Activated gamma-delta T cell treated with Interleukin-2 at 50 U/mL for 16 hours (primary cell): ENCODE results near the gene GIPR.
A peak's percentile ranks its signal among the peaks of the same experiment; 100 is the strongest.
"Not testable (repeated sequence)": the region's sequence is repeated elsewhere in the genome, so short reads cannot be mapped to it uniquely, and the experiment has no call there.

Source experiments
- DNase-seq: peaks from one replicate; pipeline ENCODE4 v3.0.0-alpha.2; 2020

Gene GIPR

DNA sequence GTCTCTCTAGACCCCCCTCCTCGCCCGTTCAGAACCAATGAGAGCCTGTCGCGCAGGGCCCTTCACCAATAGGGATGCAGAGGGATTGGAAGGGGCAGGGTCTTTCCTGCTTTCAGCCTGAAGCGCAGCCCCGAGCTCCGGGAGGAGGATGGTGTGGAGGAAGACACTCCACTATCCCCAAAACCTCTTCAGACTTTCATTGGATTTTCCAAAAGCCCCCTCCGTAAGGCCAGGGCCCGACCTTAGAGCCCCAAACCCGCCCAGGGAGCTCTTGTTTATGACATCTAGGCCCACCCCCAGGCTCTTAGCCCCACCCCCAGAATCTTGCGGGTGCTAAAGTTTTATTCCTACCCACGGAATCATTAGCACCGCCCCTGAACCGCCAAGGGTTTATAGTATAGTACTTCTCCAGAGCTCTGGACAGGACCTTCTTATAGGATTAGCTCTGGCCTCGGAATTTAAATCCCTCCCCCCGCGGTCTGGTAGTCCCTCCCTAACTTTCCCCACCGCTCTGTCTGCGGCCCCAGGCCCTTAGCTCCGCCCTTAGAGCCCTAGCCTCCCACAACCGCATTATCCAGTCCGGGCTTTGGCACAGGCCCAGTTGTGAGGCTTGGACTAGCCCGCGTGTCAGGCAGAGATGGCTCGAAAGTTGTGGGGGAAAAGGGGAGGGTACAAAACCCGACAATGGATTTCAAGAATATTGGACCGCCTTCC lies 22.2 kb upstream of the GIPR start:
- DNase-seq: peak; percentile 62

DNA sequence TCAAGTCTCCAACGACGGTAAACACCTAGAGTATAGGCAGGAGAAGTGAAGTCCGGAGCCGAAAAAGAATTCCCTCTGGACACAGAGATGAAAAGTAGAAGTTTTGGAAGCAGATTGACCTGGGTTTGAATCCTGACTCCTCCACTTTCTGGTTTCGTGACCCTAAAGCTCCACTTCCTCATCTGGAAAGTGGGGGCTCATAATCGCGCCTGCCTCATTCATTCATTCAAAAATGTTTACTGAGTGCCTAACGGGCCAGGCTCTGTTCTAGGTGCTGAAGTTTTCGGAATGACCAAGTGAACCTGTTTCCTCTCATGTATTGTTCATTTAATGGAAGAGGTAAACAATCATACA lies 21.7 kb upstream of the GIPR start:
- DNase-seq: no peak

DNA sequence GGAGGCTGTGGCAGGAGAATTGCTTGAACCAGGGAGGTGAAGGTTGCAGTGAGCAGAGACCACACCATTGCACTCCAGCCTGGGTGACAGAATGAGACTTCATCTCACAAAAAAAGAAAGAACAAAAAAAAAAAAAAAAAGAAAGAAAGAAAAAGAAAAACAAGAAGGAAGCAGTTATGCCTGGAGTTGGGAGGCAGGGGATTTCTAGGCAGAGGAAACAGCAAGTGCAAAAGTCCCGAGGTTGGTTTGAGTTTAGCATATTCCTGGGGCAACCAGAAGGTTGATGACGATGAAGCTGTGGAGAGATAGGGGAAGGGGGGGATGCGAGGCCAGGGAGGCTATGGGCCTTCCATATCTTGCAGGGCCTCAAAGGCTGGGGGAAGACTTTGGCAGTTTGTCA lies 17.3 kb upstream of the GIPR start:
- DNase-seq: no peak

DNA sequence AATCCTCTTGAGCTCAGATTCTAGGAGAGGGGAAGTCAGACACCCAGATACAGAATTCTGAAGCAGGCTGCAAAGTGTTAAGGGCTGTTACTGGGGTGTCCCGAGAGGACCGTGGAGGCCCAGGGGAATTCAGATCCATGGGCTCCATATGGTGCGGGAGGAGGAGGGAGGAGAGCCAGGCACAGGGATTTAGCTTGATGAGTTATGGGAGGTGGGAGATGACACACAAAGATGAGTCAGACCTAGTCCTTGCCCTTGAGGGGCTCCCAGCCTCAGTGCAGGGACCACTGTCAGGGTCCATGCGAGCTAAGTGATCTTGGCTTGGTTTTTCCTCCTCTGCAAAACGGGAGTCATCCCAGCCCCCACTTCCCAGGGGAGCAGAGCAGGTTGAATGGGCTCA lies 14.4 kb upstream of the GIPR start:
- no peak for DNase-seq

DNA sequence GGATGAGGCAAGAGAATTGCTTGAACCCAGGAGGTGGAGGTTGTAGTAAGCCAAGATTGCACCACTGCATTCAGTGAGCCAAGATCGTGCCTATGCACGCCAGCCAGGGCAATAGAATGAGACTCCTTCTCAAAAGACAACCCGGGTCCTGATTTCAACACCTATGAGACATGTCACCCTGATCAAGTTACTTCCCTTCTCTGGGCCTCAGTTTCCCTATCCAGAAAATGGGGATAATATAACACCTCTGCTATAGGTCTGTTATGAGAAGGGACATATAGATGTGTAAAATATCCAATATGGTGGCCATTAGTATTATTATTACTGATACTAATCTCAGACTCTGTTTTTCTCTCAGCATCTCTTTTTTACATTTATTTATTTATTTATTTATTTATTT lies 12.9 kb upstream of the GIPR start:
- DNase-seq: no peak

DNA sequence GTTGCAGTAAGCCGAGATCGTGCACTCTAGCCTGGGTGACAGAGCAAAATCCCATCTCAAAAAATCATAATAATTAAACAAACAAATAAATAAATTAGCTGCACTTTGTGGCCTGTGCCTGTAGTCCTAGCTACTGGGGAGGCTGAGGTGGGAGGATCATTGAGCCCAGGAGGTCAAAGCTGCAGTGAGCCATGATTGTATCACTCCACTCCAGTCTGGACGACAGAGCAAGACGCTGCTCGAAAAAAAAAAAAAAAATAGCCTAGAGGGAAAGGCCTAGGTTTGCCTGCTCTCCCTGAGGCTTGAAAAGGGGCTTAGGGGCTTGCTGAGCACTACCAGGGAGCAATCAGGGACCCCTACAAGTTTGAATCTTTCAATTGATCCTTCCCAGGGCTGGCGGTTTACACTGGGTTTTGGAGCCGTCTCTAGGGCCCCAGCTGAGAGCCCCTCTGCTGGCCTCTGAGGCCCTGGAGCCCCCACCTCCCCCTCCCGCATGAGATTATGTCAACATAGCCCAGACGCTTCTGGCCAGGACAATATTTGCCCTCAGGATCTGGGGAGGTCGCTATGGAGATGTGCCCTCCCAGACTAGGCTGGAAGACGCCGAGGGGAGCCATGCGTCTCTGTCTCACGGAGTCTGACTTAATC lies 10.4 kb upstream of the GIPR start:
- DNase-seq: no peak

DNA sequence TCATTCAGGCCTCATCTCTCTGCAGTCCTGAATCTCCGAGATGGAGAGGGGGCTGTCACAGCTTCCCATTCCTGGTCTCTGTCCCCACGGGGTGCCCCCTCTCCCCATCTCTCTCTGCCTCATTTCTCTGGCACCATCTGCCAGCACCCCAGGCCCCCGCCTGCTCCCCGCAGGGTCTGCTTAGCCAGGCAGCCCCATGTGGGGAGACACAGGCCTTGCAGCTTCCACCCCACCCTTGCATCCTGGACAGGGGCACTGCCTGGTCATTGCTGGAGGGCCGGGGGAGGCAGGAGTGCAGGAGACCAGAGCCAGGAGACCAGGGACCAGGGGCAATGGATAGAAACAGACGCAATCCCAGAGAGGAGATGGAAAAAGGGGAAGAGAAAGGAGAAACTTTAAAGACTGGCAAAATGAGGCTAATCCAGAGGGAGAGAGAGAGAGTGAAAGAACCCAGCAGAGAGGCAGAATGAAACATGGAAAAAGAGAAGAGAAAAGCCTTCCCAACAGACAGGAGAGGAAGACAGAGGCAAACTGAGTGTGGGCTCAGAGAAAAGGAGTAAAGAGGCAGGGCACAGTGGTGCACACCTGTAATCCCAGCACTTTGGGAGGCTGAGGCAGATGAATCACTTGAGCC lies 8.8 kb upstream of the GIPR start:
- DNase-seq: no peak

DNA sequence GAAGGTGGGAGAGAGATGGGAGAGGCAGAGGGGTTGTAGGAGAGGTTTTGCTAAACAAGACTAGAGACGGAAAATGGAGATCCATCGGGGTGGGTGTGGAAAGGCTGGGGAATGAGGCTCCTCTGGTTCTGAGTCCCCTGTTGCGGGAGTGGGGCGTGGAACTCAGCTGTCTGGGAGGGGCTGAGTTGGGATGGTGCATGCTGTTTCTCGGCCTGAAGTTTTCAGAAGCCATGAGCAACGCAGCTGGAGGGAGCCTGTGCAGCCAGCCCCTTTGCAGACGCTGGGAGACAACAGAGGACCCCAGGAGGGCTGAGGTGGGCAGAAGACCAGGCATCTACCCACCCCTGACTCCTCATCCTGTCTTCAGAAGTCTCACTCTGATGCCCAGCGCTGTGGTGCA lies 7.4 kb upstream of the GIPR start:
- no peak for DNase-seq

DNA sequence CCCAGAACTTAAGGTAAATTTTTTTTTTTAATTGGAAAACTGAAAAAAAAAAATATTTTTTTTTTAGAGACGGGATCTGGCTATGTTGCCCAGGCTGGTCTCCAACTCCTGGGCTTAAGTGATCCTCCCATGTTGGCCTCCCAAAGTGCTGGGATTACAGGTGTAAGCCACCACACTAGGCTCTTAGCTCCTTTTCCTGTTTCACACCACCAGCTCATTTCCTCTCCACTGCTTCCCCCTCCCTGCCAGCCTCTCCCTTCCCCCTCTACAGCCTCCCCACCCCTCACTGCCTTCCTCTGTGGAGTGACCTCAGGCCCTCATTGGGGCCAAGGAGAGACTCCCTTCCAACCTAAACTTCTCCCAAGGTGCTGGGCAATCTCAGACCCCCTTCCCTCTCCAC lies 4.2 kb upstream of the GIPR start:
- DNase-seq: no peak

DNA sequence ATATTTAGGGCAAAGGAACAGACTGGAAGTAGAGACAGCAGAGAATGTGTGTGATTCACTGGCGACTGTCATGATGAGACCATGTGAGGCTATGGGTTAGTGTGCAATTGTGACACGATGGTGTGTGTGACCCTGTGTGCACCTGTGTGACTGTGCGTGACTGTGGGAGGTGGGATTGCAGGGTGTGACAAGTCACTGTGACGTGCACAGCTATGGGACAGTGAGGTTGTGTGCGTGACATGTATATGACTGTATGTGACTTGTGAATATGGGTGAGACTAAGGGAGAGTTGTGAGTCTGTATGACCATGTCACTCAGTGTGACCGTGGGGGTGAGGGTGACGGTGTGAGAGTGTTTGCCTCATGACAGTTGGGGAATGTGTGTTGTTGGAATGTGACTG lies 3.4 kb upstream of the GIPR start:
- DNase-seq: no peak

DNA sequence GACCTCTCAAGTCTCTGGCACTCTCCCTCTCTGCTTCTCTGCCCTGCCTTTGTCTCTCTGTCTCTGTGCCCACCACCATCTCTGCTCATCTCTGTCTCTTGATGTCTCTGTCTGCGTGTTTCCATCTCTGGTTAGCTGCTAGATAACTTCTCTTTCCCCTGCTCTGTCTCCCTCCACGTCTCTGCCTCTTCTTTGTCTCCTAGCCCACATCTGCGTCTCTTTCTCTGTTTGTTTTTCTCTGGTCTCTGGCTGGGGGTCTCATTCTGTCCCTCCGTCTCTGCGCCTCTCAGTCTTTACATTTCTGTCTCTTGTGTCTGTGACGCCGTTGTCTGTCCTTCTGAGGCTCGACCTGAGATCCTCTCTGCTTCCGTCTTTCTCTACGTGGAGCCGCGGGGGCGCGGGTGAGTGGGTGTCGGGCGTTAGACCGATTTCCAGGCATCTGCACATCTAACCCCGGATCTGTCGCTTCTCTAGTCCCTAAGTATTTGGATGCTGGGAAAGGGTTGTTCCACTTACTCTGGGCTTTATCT lies 386 bp downstream of the GIPR start:
- DNase-seq: peak; percentile 25

DNA sequence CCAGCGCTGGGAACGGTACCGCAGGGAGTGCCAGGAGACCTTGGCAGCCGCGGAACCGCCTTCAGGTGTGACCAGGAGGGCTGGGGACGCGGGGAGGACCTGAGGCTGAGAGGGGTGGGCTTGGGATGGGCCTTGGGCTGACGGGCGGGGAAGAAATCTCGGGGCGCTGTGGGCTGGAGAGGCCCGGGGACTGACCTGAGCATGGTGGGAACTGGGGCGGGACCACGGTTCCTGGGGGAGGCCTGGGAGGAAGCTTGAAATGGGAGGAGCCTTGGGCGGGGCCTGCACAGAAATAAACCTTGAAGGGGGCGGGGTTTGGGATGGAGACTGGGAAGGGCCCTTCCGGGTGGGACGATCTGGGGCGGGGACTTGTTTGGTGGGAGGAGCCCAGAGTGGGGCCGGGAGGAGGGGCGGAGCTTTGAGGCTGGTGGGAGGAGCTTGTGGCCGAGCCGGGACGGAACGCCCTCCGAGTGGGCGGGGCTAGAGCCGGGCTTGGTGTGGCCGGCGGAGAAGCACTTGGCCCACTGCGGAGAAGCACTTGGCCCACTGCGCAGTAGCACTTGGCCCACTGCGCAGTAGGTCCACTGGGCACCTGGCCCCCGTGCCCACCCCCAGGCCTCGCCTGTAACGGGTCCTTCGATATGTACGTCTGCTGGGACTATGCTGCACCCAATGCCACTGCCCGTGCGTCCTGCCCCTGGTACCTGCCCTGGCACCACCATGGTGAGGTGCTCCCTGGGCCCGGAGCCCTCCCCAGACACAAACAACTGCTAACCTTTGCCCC lies 2.8 kb downstream of the GIPR start:
- DNase-seq: peak; percentile 48

DNA sequence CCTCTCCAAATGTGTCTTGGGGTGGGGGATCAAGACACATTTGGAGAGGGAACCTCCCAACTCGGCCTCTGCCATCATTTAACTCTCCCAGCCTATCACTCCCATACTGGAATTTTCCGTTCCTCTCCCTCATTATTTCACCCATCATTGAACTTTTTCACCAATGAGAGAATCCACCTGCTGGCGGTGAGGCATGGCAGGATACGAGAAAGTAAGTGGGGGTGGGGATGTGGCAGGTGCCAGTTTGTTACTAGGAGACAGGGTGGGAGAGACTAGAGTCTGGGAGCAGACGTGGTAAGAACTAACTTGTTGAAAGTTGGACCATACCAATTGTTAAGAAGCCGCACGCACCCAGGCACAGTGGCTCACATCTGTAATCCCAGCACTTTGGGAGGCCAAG lies 6.9 kb downstream of the GIPR start:
- DNase-seq: no peak

DNA sequence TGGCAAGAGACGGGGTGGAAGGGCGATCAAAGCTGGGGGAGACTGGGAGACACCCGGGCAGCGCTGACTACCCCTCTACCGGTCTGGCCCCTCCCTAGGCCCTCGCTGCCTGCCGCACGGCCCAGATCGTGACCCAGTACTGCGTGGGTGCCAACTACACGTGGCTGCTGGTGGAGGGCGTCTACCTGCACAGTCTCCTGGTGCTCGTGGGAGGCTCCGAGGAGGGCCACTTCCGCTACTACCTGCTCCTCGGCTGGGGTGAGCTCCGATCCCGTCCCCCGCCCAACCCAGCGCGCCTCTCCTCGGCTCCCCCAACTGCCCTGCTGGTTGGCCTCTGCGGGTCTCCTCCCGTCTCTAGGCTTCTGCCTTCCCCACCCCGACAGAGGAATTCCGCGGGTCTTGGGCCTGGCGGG lies 8.8 kb downstream of the GIPR start:
- peak; percentile 41 for DNase-seq

DNA sequence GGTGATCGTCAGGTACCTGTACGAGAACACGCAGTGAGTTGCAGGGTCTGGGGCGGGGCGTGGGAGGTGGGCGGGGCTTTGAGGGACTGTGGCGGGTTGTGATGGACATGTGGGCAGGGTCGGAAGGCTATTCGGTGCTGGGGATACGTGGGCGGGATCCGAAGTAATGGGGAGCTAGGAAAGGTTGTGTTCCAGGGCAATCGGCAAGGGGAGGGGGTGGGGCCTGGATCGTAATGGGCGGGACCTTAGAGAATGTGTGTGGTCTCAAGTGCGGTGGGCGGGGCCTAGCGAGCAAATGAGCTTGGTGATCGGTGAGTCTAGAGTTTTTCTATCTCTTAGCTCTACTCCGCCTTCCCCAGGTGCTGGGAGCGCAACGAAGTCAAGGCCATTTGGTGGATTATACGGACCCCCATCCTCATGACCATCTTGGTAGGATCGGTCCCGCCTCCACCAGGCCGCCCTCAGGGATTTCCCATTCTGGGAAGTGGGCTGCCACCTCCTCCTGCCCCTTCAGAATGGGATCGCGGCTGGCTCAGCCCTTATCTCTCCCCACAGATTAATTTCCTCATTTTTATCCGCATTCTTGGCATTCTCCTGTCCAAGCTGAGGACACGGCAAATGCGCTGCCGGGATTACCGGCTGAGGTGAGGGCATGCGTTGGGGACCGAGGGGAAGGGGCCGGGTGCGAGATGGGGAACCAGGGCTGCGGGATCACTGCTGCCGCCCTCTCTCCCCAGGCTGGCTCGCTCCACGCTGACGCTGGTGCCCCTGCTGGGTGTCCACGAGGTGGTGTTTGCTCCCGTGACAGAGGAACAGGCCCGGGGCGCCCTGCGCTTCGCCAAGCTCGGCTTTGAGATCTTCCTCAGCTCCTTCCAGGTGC lies 9.6 kb downstream of the GIPR start:
- DNase-seq: peak; percentile 67

DNA sequence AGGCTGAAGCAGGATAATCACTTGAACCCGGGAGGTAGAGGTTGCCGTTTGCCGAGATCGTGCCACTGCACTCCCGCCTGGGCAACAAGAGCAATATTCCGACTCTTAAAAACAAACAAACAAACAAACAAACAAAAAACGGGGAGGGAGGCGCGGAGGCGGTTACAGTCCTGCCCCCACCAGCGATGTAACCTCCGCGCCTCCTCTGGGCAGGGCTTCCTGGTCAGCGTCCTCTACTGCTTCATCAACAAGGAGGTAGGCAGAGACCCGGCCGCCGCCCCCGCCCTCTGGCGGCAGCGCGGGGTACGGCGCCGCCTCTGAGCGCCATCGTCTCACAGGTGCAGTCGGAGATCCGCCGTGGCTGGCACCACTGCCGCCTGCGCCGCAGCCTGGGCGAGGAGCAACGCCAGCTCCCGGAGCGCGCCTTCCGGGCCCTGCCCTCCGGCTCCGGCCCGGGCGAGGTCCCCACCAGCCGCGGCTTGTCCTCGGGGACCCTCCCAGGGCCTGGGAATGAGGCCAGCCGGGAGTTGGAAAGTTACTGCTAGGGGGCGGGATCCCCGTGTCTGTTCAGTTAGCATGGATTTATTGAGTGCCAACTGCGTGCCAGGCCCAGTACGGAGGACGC lies 13.5 kb downstream of the GIPR start:
- DNase-seq: peak; percentile 85

DNA sequence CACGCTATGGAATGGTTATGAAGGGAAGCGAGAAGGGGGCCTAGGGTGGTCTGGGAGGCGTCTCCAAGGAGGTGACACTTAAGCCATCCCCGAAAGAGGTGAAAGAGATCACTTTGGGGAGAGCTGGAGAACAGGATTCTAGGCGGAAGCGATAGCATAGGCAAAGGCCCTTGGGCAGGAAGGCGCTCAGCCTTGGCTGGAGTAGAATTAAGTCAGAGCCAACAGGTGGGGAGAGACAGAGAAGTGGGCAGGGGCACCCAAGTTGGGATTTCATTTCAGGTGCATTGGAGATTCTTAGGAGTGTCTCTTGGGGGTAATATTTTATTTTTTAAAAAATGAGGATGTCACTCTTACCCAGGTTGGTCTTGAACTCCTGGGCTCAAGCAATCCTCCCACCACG lies 14.1 kb downstream of the GIPR start:
- DNase-seq: no peak

DNA sequence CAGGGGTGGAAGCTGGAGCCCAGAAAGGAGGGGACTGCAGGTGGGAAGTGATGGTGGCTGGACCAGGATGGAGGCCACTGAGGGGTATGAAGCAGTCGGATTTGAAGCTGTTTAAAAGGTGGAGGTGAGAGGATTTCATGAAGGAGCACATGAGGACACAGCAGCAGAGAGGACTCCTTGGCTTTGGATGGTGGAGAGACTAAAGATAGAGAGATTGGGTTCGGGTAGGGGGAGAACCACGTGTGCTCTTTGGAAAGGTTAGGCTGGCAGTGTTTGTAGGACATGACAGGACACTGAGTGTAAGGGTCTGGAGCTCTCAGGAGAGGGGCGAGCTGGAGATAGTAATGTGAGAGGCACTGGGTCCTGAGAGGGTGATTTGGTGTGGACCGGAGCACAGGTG lies 14.9 kb downstream of the GIPR start:
- no peak for DNase-seq

DNA sequence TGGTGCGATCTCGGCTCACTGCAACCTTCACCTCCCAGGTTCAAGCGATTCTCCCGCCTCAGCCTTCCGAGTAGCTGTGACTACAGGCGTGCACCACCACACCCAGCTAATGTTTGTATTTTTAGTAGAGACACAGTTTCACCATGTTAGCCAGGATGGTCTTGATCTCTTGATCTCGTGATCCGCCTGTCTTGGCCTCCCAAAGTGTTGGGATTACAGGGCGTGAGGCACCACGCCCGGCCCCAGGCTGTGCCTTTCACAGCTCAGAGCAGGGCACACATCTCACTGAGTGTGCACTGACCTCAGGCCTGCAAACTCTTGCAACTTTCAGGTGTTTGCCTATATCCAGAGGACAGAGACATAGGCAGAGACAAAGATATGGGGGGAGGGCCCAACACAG lies 17.0 kb downstream of the GIPR start:
- DNase-seq: not testable (repeated sequence)

DNA sequence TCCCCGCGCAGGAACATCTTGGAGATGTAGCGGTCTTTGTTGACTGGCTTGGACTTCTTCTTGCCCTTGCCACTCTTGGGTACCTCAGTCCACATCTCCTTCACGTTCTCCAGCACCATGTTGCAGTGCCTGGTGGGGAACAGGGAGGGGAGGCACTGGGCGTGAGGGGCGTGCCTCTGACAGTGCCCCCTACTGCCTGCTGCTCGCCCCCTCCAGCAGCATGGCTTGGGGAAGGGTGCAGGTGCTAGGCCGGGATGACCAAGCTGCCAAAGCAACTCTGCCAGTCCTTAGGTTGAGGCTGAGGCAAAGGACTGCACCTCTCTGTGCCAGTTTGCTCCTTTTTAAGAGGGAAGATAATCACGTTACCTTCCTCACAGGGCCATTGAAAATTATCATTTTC lies 19.6 kb downstream of the GIPR start:
- no peak for DNase-seq

DNA sequence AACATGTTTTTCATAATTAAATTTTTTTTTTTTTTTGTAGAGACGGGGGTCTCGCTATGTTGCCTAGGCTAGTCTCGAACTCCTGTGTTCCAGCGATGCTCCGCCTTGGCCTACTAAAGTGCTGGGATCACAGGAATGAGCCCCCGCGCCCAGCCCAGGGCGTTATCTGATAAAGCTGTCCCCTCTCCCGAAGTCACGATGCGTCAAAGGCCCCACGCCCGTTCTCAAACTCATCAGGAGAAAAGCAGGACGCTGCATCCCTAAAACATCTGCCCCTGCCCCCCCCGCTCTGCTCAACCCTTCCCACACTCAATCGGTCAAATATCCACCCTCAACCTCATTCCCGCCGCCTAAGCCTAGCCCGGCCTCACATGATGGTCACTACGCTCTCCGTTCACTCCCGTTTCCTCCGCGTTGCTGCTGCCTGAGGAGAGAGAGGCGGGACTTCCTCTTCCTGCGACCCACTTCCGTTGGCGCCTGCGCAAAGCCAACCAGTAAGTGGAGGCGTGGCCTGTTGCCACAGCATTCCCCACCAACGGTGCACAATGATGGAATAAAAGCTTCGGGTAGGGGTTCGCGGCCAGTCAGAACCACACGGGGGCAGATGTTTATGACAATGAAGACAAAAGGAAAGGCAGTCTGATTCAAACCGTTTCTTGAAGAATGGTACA lies 23.6 kb downstream of the GIPR start, which contains the start of gene SNRPD2:
TSS of gene SNRPD2 (minus strand) at position 438 of the 671 bp plus-strand sequence. CDS start at position 373, 65 bp downstream.
- peak; percentile 90 for DNase-seq
